Activated gamma-delta T cell (primary cell): ENCODE data around the gene TBRG4.
A peak's percentile ranks its signal among the peaks of the same experiment; 100 is the strongest.
"Not testable (repeated sequence)": the region's sequence is repeated elsewhere in the genome, so short reads cannot be mapped to it uniquely, and the experiment has no call there.

Source experiments
- DNase-seq: peaks from one replicate; lab custom pipeline; 2025; lab: John Stamatoyannopoulos, UW

The TBRG4 gene

GRCh38 chr7:45116048-45116447 is 4.6 kb upstream of the TBRG4 start:
- DNase-seq, result no peak

GRCh38 chr7:45114926-45115325 is 3.4 kb upstream of the TBRG4 start:
- no peak for DNase-seq

GRCh38 chr7:45114257-45114656 is 2.8 kb upstream of the TBRG4 start:
- DNase-seq, result not testable (repeated sequence)

GRCh38 chr7:45112648-45113047 is 1.2 kb upstream of the TBRG4 start:
- no peak for DNase-seq

DNA sequence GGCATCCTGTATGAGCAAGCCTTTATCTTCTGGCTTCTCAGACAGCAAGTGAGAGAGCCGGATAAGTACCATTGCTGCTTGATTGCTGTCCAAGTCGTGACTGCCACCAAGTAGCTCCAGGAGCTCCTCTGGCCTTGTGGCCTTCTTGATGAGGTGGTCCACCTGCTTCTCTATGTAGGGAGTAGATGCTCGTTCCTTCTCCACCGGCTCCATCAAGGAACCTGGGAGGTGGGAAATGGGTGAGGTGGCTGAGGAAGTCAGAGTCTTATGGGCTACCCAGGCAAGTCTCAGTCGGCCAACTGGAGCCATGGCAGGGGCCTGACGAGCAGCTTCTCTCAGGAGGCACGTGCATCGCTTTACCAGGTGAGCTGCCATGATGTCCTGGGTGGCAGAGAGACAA is 2.6 kb downstream of the TBRG4 start:
- DNase-seq, result no peak

GRCh38 chr7:45107356-45107755 is 4.1 kb downstream of the TBRG4 start:
- no peak for DNase-seq

DNA sequence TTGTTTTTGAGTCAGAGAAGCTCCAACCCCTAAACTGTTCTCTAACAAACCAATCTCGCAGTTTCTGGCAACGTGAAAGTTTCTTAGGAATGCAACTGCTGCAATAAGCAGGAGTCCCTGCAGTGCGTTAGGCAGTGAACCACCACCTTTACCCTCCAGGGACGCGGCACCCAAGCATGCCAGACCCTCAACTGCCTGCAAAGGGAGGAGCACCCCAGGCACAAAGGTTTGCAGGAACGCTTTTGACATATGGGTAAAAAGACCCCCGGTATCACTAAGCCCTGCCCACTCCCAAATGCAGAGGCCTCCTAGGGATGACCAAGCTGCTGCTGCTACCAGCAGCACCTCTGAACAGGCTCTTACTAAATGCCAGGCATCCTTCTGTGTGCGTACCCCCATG is 4.7 kb downstream of the TBRG4 start:
- no peak for DNase-seq

- no peak for DNase-seq
These were observed 5.8 kb downstream of the TBRG4 start for GRCh38 chr7:45105588-45106188.

DNA sequence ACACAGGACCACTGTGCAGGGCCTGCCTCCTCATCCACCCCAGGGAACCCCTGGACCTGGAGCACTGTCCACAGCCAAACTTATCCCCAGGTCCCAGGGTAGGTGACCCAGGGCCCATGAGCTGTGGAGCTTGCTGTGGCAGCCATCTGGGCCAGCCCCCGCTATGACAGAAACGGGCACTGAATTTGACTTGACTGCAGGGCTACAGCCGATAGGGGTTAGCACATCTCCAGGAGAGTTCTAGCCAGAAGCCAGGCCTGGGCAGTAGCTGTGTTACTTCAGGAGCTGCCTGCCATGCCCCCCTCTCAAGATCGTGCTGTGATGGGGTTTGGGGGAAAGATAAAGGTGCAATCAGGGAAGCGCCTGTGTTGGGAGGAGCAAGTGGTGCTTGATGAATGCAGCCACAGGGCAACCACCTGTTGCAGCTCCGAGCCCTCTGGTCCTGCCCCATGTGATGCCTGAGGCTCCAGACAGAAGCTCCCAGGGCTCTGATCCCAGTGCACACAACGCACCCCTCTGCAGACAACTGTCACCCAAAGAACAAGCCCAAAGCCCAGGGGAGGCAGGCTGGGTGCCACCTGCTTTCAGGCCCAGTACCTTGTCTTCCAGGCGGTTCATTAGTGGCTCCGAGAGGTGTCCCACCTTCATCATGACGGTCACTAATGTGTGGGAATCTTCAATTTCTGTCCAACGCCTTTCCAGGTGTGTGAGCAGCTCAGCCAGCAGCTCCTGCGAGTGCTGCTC is 6.5 kb downstream of the TBRG4 start:
- no peak for DNase-seq

GRCh38 chr7:45103958-45104843 is 7.3 kb downstream of the TBRG4 start:
- no peak for DNase-seq

DNA sequence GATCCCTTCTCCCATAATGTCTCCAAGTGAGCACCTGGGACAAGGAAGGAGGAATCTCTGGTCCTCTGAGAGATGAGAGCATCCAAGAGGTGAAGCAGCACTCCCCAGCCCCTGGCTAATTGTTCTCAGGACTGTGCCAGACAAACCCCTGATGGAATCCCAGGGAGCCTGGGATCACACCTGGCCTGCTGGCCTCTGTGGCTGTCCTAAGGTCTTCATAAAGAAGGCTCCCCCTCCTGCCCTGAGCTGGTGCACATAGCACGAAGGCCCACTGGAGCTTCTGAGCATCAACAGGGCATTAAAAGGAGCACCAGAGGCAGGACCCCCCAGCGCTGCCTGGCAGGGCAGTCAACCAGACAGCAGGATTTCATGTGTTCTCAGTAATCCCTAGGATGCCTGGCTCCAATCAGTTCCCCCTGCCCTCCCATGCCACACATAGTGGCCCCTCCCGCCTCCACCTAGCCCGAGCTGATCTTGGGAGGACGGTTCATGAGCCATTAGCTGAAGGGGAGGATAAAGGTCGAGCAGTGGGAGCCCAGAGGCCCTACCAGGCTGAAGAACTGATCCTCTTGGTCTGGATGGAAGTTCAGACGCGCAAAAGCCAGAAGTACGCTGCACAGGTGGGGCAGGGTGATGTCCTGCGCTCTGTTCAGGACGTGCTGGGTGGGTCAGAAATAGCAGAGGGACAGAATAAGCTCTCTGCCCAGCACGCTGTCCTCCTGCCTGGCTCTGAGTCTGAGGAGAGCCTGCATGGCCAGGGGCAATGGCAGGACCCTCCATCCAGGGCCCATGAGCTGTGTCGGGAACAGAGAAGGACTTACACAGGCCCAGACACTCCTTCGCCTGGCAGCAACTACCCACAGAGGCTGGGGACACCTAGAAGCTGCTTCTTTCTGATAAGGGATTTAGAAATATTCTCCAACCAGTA is 8.4 kb downstream of the TBRG4 start:
- no peak for DNase-seq

DNA sequence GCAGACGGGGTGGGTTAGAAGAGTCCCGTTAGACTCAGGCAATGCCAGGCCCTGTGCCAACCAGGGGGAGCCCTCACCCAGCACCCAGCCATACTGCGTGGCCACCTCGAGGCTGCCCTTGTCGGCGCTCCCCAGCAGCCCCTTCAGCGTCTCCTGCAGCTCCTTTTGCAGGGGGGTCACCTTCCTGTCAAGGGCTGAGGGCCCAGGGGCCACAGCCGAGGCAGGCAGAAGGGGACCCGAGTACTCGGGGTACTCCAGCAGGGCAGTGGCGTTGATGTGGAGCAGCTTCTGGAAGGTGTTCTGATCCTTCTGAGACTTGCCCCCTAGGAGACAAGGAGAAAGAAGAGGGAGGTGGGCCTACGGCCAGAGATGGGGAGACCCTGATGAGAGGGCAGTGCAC is 9.7 kb downstream of the TBRG4 start:
- no peak for DNase-seq

DNA sequence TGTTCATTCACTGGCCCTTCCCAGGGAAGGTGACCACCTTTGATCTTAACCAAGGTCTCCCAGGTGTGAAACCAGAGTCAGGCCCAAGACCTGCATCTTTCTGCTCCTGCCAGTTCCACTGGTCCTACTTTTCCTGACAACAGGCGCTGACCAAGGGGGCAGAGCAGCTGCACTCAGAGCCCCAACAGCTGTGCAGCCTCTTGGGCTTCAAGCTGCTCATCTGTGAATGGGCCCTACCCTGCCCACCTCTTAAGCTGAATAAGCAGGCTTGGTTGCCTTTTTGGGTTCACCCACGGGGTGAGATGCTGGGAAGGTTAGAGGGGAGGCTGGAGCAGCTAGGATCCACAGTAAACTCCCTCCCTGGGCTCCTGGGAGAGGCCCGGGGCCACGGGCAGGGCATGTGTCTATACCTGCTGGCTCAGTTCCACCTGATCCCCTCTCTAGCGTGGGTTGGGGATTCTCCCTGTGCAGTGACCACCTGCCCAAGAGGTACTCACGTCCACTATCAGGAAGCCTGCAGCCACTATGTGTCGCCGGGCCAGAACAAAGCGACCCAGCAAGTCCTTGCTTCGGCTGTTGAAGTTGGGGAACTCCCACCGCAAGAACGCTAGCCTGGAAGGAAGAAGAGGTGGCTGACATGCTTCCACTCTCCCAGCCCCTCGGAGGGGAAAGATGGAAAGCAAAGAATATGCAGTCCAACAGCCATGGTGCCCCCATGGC is 10.6 kb downstream of the TBRG4 start:
- no peak for DNase-seq

DNA sequence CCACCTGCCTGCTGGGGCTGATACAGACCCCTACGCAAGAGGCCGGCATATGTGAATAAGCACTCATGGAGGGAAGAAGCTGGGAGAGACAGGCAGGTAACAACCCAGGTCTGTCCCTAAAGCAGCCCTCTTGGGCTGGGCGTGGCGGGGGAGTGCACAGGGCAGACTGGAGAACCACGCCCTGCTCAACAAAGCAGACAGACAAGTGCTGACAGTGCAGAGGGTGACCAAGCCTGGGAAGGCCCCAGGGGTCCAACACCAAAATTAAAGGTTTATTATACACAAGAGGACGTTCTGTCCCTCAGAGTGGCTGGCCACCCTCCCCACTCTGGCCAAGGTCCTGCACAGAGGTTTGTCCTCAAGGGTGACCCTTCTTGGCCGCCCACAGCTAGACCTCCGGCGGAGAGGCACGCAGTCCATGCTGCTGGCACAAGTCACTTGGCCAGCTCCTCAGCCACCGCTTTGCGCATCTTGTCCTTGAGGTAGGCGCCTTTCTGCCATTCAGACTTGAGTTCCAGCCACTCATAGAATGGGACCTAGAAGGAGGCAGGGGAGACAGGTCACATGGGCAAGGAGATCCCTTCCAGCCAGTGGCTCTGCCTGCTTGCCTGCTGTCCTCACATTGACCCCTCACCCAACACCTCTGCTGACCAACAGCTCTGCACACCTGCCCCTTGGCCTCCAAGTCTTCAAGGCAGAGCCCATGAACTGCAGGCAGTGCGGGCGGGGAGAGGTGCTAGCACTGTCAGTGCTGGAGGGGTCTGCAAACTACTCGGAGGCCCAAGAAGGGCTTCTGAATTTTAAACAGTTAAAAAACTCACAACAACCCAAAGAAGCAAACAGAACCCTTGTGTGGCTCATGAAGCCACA is 11.4 kb downstream of the TBRG4 start:
- DNase-seq, result no peak

DNA sequence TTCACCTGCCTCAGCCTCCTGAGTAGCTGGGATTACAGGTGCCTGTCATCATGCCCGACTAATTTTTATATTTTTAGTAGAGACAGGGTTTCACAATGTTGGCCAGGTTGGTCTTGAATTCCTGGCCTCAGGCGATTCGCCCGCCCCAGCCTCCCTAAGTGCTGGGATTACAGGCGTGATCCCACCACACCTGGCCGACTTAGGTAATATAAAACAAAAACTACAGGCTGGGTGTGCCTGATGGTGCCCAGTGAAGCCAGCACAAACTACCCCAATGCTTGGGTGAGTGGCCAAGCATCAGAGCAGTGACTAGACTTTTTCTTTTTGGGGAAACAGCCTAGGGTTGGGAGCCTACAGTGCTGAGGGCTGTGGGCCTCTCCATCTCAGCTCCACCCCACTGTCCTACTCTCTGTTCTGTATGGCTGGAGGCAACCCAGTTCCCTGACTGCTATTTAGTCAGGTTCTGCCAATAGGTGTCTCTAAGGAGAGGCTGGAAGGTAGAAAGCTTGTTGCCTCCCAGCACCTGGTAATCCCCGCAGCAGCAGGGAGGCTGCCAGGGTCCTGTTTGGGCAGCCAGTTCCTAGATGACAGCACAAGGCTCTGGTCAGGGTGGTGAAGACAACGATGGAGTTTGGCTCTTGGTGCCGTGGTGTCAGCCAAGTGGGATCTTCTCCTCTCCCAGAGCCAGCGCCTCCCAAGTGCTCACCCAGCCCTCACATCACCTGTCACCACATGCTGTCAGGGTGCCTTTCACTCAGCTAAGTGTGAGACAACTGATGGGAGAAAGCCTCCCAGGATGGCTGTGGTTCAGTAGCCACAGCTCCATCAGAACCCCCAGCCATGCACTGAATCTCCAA is 12.3 kb downstream of the TBRG4 start:
- DNase-seq, result no peak

GRCh38 chr7:45092931-45093235 is 18.6 kb downstream of the TBRG4 start:
- DNase-seq, result no peak

DNA sequence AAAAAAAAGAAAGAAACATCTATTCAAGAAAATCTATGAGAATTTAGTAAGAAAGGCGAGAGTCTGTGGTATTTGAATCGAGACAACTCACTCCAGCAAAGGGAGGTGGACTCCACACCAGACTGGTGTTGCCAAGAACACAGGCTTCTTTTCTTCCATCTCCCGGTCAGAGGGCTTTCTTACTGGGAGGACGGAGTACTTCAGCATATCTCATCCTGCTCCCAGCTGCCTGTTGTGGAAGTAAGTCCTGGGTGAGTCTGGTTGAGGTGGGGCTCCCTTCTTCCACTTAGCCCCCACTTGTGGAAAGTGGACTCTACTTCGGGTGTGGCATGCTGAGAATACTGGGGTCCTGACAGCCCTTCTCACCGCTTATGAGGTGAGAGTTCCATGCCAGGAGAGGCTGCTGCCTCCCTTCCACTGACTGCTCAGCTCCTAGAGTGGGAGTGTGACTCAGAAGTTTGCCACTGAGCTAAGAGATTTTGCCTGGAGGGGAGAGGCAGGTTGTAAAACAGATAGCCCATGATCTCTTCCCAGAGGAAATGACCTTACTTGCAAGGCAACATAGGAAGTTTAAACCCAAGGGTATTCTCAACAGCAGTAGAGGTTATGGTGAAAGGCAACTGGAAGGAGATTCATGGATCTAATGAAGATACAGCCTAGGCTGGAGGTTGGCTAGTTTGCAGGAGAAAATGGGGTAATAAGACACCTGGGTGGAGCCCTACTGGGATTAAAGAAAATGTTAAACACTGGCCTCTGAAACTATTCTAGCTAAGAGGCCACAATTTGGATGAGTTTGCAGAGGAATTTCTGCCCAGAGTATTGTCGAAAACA is 19.2 kb downstream of the TBRG4 start:
- no peak for DNase-seq

GRCh38 chr7:45089341-45089891 is 22.1 kb downstream of the TBRG4 start:
- DNase-seq, result peak; percentile 32
